ENCODE measurements around the gene EIF2B4.
"Not testable (repeated sequence)": the region's sequence is repeated elsewhere in the genome, so short reads cannot be mapped to it uniquely, and the experiment has no call there.

DNA sequence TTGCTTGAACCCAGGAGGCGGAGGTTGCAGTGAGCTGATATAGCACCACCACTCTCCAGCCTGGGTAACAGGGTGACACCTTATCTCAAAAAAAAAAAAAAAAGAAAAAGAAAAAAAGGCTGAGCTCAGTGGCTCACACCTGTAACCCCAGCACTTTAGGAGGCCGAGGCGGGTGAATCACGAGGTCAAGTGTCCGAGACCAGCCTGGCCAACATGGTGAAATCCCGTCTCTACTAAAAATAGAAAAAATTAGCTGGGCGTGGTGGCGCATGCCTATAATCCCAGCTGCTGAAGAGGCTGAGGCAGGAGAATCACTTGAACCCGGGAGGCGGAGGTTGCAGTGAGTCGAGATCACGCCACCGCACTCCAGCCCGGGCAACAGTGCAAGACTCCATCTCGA, 50.3 kb downstream of the EIF2B4 start:
- TF ChIP-seq CTCF, POLR2A (IDR thresholded peaks at IDR 0.05): not testable (repeated sequence)

All from gastroesophageal sphincter (tissue), 3 donors.